HT1080 (cell line): ENCODE measurements around the gene NKX3-2. TPM values are rescaled to one million over a fixed set of nuclear protein-coding genes. Genes with fewer than 3 reads are reported as not detected.
A peak's percentile ranks its signal among the peaks of the same experiment; 100 is the strongest.

Experiments used
- DNase-seq: peaks from one replicate; pipeline ENCODE4 v3.0.0-alpha.2; 2015; ENCODE audit warnings: low read depth
- polyA plus RNA-seq, 2 experiments: library from polyadenylated mRNA; depleted of rRNA; stranded (reverse); fragments of >200 nt; gene quantifications; 2 replicates each; pipeline ENCODE4 v1.2.3, GENCODE V29; 2015
- total RNA-seq: library from RNA; depleted of rRNA; stranded (reverse); fragments of >200 nt; shearing (Covaris generic); gene quantifications from 2 replicates; pipeline ENCODE4 v1.2.3, GENCODE V29; 2014; rRNA removed

Gene NKX3-2
- total RNA-seq: 0.51 and 1.3 TPM in 2 replicates
- polyA plus RNA-seq (2015; cell fraction: cytosol; rRNA removed): 0.36 and 0.43 TPM in 2 replicates
- polyA plus RNA-seq (2015; cell fraction: nucleus; rRNA removed): 0.74 and 0.93 TPM in 2 replicates

DNA sequence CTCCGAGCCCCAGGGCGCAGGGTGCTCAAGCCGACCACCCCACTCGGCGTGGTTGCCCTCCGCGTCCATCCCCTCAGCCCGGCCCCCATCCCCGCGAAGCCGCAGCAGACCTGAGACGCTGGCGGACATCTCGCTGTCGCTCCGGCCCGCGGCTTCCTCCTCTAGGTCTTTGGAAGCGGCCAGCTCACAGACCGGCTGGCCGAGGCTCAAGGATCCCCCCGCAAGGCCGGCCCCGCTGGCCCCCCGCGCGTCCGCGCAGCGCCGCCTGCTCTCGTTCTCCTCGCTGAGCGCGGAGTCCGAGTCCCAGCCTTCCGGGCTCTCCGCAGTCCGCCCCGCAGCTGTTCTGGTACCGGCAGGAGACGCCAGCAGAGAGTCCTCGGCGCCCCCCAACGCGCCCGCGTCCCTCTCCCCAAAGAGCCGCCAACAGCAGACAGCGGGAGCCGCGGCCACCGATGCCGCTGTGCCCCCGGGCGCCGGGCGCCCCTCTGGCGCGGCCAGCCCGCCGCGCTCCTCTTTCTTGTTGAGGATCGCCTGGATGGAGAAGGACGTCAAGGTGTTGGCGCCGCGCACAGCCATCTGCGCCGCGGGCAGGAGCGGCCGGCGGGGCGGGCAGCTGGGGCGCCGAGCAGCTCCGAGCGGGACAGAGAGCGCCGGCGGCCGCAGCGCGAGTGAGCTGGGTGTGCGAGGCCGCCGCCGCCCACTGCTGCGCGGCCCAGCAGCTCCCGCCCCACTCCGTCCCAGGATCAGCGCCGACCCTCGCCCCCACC is at the start of gene NKX3-2:
TSS of gene NKX3-2 (minus strand) at position 670 of the 767 bp plus-strand sequence. CDS start at position 576, 94 bp downstream.
- DNase-seq: no peak

DNA sequence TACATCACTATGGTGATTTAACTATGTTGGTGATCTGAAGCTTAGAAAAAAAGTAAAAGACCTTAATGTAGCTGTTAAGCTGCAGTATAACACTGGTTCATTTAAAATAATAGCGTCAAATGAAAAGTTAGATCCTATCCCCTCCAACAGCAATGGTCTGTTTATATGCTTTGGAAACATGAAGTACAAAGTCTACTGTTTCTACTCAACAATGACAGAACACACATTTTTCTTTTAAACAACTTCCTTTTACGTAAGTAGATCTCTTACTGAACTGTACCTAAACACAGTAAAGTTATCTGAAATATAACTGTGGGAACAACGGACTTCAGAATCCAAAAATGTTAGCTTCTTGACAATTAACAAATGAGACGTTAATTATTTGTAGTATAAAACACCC is 47.9 kb upstream of the NKX3-2 start:
- DNase-seq: no peak

DNA sequence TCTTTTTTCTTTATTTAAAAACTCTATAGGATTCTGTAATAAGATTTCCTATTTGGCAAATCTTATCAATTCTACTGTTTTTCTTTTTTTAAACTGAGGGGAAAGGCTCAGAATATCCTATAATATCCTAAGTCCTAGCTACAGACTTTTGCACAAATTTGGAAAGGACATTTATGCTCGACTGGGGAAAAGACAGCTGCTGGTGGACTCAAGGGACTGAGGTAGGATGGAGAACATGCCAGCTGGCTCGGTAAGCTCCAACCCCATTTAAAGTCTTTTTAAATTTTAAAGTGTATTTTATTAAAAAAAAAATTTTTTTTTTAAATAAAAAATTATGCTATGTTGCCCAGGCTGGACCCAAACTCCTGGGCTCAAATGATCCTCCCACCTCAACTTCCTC is 46.5 kb upstream of the NKX3-2 start:
- no peak for DNase-seq

DNA sequence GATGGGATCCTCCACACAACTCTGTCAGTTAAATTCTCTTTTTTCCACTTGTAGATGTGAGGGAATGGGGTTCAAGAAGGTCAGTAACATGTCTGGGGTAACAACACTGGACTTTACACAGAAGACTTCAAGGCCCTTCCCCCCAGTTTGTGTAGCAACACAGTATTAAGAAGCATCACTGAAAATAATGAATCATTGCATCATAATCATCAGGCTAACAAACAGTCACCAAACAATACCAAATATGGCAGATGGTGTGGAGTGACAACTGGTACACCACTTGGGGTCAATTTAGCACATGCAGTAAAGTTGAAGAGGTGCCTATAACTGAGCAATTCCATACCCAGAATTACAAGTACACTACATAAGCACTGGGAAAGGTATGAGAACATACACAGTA is 44.6 kb upstream of the NKX3-2 start:
- DNase-seq: no peak

DNA sequence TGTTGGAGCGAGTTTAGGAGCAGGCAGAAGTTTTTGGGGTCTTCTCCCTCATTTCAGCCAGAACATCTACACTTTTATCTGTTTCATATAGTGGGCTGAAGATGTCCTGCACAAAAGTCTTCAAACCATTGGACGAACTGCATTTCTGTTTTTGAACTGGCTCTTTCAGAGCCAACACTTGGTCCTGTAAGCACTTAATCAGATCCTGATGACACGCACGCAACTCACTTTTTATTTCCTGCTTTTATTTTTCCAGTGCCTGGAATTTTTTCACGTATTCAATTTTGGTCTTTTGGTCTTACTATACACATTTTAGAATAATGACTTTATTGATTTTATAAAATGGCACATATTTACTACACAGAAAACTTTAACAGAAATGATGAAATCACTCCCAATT is 40.2 kb upstream of the NKX3-2 start:
- DNase-seq: peak; percentile 36

DNA sequence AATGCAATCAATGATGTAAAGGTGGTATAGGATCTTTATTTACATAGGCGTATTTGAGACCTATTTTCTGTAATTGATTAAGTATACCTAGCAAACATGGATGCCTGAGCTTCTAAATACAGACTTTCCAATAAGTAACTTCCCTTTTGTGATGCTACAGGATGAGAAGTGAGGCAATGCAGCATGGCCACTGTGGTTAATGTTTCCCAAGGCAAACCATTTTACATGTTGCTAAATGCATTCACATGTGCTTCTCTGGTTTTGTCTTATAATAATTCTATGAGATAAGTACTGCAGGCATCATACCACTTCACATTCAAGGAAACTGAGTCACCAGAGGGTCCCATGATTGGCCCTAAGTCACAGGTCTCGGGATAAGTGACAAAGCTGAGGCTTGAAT is 35.7 kb upstream of the NKX3-2 start:
- DNase-seq: no peak

DNA sequence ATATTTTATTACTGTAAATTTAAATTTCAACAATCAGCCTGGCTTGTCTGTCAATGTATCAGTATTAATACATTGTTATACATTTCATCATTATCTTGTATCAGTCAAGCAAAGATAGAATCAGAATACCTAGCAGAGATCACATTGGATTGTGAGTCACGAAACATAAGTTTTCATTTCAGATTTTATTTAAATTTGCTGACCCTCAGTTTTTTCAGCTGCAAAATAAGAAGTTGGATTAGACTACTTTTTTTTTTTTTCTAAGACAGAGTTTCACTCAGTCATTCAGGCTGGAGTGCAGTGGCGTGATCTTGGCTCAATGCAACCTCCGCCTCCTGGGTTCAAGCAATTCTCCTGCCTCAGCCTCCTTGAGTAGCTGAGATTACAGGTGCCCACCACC is 33.4 kb upstream of the NKX3-2 start:
- DNase-seq: no peak

DNA sequence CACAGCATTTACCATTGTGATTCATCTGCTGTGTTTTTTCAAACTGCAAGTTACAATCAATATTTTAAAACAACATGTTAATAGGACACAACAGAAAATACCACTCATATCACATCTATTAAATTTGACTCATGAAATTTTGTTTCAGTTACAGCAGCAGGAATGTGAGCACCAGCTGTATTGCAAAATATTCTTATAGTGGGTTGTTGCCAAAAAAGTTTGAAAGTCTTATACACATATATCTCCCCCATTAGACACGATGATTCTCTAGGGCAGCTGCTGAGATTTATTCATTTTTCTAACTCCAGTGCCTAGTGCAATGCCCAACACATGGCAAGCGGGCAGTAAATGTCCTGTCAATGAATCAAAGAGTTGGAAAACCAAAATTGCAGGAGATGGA is 26.6 kb upstream of the NKX3-2 start:
- DNase-seq: no peak

DNA sequence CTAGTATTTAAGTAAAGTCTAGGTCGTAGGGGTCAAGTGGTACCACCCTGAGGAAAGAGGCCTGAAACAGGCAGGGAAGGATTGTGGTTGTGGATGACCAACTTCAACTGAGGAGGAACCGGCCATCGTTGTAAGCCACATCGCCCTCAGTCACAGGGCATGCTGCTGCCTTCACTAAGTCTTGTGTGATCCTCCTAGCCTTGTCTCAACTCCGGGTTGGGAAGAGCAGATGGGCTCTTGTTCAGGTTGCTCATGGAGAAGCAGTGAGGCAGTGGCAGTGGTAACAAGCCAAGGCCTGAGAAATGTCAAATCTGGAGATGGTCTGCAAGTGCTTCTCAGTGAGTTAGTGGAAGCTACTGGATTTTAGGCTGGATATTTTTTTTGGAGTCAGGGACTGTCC is 22.8 kb upstream of the NKX3-2 start:
- no peak for DNase-seq

DNA sequence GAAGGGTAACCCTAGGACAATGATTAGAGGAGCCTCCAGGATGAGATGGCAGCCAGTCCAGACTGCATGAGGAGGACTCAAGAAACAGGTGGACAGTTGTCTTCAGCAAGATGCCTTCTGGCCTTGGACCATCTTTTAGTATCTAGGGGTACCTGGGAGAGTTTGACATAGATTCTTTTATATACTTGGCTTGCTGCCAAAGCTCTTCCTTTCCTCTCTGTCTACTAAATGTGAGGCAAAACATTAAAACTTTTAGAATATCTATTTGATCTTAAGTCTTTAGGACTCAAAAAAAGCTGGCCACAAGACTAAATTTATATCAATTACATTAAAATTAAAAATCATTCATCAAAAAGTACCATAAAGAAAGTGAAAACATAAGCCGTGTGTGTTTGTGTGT is 18.6 kb upstream of the NKX3-2 start:
- no peak for DNase-seq

DNA sequence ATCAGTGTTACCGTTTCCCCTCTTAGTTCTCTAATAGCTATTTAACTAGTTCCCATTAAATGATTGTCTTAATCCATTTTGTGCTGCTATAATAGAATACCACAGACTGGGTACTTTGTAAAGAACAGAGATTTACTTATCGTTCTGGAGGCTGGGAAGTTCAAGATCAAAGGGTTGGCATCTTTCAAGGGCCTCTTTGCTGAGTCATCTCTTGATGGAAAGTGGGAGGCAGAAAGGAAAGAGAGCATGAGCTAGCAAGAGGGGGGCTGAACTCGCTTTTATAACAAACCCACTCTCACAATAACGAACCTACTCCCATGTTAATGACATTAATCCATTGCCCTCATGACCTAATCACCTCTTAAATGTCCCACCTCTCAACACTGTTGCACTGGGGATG is 17.4 kb upstream of the NKX3-2 start:
- DNase-seq: peak; percentile 44

DNA sequence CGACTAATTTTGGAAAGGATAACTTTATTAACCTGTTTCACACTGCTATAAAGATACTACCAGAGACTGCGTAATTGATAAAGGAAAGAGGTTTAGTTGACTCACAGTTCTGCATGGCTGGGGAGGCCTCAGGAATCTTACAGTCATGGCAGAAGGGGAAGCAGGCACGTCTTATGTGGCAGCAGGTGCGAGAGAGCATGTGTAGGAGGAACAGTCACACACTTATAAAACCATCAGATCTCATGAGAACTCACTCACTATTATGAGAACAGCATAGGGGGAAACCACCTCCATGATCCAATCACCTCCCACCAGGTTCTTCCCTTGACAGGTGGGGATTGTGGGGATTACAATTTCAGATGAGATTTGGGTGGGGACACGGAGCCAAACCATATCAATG is 15.8 kb upstream of the NKX3-2 start:
- peak; percentile 37 for DNase-seq

DNA sequence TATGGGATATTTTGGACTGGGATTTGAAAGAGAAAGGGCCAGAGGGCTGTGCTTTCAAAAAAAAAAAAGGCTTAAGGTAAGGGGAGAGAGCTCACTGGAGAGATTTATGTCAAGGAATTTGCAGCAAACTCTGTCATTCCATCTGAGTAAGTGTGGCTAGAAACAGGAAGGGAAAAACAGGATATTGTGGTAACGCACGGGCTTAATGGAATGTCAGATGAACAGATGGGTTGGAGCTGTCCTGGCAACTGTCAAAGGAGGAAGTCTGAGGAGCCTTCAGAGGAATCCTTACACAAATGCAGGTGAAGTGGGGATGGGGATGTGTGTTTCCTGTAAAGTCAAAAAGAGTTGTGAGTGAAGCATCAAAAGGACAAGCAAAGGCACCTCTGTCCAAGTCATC is 15.1 kb upstream of the NKX3-2 start:
- DNase-seq: peak; percentile 98

DNA sequence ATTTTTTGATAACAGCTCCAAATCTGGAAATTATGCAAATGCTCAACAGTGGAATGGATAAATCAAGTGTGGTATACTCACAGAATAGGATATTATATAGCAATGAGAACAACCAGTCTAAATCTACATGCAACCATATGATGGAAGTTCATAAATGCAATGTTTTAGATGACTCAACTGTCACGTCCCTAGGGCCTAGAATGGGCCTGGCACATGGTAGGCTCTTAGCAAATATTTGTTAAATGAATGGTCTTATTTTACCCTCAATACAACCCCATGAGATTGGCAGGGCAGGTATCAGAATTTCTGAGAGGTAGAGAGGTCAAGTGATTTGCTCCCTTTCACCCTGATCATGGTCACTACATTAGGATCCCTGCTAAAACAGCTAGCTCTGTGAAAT is 14.6 kb upstream of the NKX3-2 start:
- DNase-seq: no peak

DNA sequence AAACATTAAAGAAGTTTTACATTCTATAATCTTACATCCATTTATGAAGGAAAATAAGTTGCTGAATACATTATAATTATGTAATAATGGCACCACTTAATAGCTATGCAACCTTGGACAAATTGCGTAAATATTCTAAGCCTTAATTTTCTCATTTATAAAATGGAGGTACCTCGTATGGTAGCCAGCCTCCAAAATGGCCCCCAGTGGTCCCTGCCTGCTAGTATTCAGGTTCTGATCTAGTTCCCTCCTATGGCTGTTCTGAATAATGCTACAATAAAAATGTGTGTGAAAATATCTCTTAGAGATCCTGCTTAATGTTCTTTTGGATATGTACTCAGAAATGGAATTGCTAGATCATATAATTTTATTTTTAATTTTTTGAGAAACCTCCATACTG is 11.0 kb upstream of the NKX3-2 start:
- no peak for DNase-seq

DNA sequence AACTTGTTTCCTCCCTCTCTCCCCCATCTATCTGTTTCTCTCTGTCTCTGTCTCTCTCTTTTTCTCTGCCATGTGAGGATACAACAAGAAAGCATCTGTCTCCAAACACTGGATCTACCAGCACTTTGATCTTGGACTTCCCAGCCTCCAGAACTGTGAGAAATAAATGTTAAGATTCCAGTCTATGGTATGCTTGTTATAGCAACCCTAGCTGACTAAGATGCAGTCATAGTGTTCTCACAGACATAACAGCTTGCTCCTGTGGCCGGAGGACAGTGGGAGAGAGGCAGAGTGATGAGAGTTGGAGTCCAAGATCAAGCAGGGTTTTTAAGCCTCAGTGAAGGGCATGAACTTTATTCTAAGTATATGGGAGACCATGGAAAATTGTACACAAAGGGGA is 8.8 kb upstream of the NKX3-2 start:
- DNase-seq: no peak

DNA sequence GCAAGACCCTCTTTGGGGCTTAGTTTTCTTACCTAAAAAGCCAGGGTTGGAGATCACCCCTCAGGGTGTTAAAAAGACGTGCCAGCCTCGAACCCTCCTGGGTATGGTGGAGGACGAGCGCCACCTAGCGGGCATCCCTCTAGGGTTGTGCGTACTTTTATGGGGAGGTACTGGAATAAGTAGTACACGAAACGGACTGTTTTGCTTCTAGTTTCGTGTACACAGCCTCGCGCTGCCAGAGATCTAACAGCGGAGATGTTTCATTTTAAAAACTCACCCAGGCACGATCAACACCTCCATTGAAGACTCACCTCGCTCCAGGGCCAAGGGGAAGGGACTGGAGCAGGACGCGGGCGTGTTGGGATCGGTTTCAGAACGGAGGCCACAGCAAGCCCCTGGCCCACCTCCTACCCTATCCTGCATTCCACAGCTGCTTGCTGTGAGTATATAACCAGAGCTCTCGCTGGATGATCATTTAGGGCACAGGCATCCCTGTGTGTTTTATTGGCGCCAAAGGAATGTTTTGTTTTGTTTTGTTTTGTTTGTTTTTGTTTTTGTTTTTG is 4.8 kb upstream of the NKX3-2 start:
- peak; percentile 81 for DNase-seq

DNA sequence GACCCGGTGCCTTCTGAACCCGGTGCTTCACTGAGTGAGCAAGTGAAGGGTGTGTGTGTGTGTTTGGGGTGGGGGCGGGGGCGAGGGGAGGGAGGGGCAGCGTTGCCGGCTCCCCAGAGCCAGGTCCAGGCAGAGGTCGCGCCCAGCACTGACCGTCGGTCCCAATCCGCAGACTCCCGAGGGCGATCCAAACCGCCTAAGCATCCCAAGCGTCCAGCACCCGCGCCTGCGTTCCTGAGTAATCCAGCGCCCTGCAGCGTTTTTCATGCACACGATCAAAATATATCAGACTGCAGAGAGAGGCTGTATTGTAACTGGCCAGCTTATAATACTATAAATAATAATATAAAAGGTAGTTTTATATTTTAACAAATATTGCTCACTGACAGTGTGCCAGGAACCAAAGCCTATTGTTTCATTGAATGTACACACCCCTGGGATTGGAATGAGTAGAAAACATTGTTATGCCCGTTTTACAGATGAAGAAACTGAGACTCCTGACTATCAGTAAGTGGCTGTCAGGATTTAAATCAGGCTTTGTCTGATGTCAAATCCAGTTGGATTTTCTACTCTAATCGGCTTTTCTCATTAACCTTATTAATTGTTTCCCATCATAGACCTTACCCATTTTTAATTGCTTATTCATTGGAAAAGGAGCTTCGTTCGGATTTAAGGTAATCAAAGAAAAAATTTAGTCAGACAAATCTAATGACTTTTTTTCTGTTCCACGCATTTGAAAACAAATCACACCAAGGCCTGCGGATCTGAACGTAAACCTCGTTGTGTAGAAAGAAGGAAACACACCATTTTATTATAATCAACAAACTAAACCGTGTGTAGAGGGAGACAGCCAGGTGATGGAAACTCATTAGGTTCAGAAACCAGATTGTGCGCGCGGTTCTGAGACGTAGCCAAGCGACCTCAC is 4.0 kb upstream of the NKX3-2 start:
- DNase-seq: no peak

DNA sequence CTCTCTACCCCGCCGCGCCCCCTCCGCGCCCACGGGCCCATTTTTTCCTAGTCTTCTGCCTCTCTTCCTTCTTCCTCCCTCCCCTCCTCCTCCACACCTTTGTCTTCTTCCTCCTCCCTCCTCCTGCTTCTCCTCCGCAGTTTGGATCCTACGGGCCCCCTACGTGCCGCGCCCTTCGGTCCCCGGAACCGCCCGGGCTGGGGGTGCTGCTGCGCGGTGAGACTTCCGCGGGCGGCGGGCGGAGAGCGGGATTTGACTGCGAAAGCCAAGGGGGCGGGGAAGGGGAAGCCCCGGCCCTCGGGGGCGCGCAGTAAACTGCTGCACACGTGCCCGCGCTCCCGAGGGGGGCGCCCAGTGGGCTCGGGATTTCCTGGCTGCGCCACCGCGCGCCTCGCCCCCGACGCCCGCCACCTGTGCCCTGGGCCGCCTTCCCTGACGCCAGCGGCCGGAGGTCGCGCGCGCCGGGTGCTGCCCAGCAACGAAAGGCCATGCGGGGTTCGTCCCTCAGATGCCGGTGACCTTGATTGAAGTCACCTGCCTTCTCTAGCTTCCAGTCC is 3.3 kb upstream of the NKX3-2 start:
- no peak for DNase-seq

DNA sequence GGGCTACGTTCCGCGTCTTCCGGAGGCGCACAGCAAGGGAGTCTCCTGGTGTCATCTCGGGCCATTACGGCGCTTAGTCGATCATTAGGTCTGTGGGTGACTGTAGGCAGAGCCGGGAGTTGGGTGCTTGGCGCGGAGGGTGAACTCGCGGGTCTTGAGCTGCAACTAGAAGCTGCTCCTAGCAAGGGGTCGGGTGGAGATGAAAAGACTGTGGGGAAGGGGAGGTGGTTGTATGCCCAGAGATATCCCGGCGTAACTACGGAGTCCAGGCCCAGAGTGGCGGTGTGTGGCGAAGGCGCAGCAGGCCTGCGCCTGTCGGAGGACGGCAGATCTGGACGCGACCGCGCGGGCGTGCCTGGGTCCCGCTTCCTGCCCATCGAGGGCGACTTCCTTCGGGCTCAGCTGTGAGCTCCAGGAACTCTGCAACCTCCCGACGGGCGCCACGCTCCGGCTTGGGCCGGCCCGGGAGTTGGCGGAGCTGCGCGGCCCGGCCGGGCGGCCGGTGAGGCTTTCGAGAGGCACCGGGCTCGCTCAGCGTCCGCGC is 2.7 kb upstream of the NKX3-2 start:
- DNase-seq: no peak
